Measurements from ENCODE around the gene LDAF1.

The LDAF1 gene

DNA sequence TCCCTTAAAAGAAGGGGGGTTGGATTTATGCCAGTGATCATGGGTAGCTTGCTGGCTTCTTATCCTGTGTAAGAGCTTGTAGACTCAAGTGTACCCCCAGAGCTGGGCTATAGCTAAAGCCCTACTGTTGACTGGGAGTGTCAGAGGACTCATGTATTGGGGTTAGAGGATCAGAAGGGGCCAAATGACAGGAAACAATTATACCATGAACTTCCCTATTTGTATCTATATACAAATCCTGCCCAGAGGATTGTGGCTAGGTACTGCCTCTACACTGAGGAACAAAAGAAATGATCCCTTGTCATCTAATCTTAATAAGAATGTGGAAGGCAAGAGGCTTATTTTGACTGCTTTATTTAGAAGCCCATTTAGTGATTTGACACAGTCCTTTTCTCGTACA, 38.6 kb downstream of the LDAF1 start:
- no peak for DNase-seq

GRCh38 chr16:21197621-21198020, 39.1 kb downstream of the LDAF1 start:
- no peak for DNase-seq

DNA sequence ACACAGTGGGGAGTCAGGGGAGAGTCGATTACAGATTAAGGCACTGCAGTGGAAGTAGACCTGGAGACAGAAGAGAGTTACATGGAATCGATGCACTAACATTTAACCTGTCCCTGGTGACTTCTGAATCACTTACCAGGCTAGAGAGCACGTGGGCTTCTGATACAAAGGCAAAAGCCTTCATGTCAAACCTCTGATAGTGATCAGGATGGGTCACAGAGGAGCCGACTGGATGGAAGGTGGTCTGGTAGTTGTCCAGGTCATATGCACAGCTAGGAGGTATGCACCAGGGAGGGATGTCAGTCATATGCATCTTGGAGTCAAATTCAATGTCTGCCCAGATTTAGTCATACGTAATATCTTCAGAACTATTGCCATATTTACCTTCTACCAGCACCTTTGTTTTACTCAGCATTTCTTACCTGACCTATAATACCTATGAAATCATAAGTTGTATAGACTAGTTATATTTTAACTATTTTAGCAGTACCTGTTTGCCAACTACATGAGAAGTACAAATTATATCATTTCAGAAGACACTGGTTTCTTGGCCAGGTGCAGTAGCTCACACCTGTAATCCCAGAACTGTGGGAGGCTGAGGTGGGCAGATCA, 41.2 kb downstream of the LDAF1 start:
- DNase-seq, result no peak

- DNase-seq, result no peak
These were observed 44.8 kb downstream of the LDAF1 start for GRCh38 chr16:21203155-21203797.

GRCh38 chr16:21205303-21205702, 46.8 kb downstream of the LDAF1 start:
- DNase-seq, result no peak

DNA sequence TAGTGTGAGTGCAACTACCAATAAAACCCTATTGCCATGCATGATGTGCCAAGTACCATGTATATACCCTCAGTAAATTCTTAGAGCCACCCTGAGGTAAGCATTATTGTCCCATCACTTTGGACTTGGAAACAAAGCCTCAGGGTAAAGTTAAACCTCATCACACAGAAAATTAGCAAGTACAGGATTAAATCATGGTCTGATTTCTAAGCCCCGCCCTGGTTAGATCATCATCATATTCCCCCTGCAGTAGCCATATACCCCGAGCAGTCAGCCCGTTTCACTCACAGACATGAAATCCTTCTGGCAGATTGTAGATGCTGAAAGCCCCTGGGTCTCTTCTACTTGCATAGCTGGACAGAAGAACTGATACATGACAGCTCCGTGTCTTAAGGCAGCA, 48.1 kb downstream of the LDAF1 start:
- no peak for DNase-seq

DNA sequence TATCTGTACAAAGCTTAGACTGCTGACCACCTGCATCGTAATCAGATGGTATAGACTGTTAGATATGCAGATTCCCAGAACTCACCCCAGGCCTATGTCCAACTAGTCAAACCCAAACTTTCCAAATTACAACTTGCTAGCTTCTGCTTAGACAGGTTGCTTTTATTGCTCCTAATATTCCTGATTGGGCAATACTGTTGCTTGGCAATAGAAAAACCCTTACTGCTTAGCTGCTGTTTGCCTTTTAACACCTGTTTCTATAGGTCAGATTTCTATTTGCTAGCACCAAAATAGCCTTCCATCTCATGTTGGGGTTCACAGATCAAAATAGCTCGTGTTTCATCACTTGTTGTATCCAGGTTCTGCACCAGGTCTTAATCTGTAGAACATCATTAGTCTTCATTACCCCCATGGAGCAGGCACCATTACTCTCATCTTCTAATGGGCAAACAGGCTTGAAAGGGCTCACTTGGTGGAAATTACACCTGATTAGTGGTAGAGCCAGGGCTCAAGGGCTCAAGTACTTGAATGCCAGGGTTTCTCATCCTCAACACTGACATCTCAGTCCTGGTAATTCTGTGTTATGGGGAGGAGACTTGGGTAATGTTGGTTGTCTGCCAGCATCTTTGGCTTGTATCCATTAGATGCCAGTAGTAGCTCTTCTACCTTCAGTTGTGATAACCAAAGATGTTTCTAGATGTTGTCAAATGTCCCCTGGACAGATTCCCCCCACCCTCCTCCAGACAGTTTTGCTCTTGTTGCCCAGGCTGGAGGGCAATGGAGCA, 50.2 kb downstream of the LDAF1 start:
- DNase-seq, result no peak

DNA sequence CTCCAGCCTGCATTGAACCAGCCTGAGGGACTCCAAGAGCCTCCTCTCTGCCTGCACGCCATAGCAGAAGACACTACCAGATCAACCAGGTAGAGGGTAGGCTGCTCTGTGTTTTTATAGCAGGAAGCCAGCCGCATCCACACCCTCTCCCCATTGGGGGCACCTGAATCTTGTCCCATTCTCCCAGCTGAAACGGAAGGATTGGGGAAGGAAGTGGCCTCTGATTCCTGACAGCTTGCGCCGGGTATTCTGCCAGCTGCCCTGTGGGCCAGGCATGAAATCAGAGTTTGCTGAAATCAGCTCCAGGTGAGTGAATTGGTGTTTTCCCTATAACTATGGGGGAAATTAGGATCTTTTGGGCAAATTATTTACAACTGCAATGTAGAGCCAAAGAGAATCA, 53.0 kb downstream of the LDAF1 start, which contains the start of gene ZP2:
Gene ZP2, minus strand, starts transcription at position 89 of the 400 bp plus-strand sequence. Its CDS starts 27 bp downstream, at position 62.
- no peak for DNase-seq

DNA sequence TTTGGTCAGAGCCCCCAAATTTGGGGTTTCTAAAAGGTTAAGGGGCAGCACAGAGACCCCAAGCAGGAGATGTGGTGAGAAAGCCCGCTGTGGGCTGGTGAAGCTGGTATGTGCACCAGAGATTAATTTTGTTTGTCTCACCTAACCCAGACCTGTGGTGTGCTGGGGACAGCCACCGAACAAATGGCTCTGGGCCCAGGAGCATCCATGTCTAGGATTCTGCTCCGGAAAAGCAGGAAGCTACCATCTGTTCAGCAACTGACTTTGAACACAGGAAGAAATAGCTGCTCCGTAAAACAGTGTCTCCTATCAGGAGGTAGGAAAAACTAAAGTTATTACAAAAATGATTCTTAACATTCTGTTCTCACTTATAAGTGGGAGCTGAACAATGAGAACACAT, 55.6 kb downstream of the LDAF1 start:
- no peak for DNase-seq

DNA sequence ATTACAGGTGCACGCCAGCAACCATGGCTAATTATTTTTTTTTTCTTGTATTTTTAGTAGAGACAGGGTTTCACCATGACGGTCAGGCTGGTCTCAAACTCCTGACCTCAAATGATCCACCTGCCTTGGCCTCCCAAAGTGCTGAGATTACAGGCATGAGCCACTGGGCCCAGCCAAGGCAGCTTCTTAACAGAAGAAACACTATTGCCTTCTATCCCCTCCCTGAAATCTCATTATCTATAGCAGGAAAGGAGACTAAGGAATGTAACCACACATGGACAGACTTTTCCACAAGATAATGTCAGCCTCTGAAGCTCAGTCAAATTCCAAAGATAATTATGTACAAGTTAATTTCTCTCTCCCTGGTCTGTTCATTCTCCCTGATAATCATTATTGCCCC, 58.6 kb downstream of the LDAF1 start:
- no peak for DNase-seq

DNA sequence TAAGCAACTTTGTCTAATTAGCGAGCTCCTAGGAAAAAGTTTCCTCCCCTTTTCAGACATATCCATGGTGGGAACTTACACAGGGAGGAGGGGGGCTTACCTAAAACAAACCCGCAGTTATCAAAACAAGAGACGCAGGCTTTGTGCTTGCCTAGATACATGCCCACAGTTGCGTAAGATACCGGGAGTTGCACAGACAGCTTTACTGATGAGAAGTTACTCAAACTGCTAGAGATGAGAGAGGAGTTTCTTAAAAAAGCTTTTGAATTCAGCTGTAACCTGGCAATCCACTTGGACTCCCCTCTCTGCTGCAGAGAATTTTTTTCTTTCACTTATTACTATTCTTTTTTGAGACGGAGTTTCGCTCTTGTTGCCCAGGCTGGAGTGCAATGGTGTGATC, 59.7 kb downstream of the LDAF1 start:
- DNase-seq, result no peak

GRCh38 chr16:21219551-21219950, 61.1 kb downstream of the LDAF1 start:
- no peak for DNase-seq

- no peak for DNase-seq
These were observed 64.2 kb downstream of the LDAF1 start for GRCh38 chr16:21222495-21223337.

- no peak for DNase-seq
These were observed 65.3 kb downstream of the LDAF1 start for GRCh38 chr16:21223787-21224186.

- no peak for DNase-seq
These were observed 66.3 kb downstream of the LDAF1 start for GRCh38 chr16:21224800-21225199.

DNA sequence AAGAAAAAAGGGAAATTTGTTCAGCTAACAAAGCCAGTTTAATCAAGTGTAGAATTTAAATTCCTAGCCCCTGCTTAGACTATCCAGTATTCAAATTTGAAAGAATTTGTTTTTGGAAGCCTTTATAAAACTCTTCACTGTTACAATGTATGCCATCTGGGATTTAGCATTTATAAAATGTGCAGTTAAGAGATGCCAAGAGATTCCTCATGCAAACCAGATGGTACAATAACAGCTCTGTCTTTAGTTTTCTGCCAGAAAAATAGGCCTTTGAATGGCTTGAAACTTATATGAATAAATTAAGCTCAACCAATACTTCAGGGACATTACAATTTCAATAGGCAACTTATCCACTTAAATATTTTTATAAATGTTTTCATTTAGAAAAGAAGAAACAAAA, 68.3 kb downstream of the LDAF1 start:
- DNase-seq, result no peak

GRCh38 chr16:21227866-21228265, 69.4 kb downstream of the LDAF1 start:
- DNase-seq, result no peak

GRCh38 chr16:21228361-21228872, 69.9 kb downstream of the LDAF1 start:
- DNase-seq, result no peak
